ENCODE measurements around the gene TMEM44.

- TF ChIP-seq SUZ12 (IDR thresholded peaks at IDR 0.05; ENCODE audit: extremely low read depth, insufficient read depth, insufficient read length) (no peak), YY1 (IDR thresholded peaks at IDR 0.05; ENCODE audit: insufficient read depth, insufficient read length) (no peak), ZNF274 (IDR thresholded peaks at IDR 0.05; ENCODE audit: low read depth, low read length) (no peak)
These were observed 26.3 kb downstream of the TMEM44 start for GRCh38 chr3:194606941-194607340.
